ENCODE results near the gene GPR137B.

GPR137B gene

GRCh38 chr1:236120721-236121153 is 21.6 kb upstream of the GPR137B start:
- H4K5ac ChIP-seq (ENCODE audit: low read length): no peak overlapping the region
- no peaks in the 10 kb centered on the region for H3K36me3 ChIP-seq (ENCODE audit: control insufficient read depth, insufficient read depth, low read length)
- no peak for DNase-seq
- no peak overlapping the region for H3K4ac ChIP-seq (ENCODE audit: low read depth, low read length)
- H2BK120ac ChIP-seq (ENCODE audit: low read depth, low read length): no peak overlapping the region
- H3K4me3 ChIP-seq (ENCODE audit: low read length): no peak overlapping the region
- no peak overlapping the region for H2BK5ac ChIP-seq (ENCODE audit: low read length)
- H3K79me1 ChIP-seq (ENCODE audit: low read length): no peaks in the 10 kb centered on the region
- H3K56ac ChIP-seq (ENCODE audit: low read length): no peak overlapping the region
- no peak overlapping the region for H3K23ac ChIP-seq (ENCODE audit: low read length)
- H3K27me3 ChIP-seq (ENCODE audit: insufficient read depth, low read length, poor library complexity): no peaks in the 10 kb centered on the region
- no peak overlapping the region for H3K27ac ChIP-seq (ENCODE audit: low read depth, low read length)
- H4K8ac ChIP-seq (ENCODE audit: low read depth, low read length): no peak overlapping the region
- H2AK5ac ChIP-seq (ENCODE audit: low read length): no peak overlapping the region
- H3K4me1 ChIP-seq (ENCODE audit: control insufficient read depth, low read depth, low read length): no peaks in the 10 kb centered on the region
- H3K4me2 ChIP-seq (ENCODE audit: low read length): no peak overlapping the region
- no peaks in the 10 kb centered on the region for H3K79me2 ChIP-seq (ENCODE audit: control insufficient read depth, insufficient read depth, low read length)
- no peak overlapping the region for H2BK15ac ChIP-seq (replicated peaks; ENCODE audit: low read depth)
- H3K9ac ChIP-seq (ENCODE audit: low read length): no peak overlapping the region
- H3K18ac ChIP-seq (ENCODE audit: low read length): no peak overlapping the region
- WGBS (ENCODE audit: extremely low coverage, insufficient coverage, low lambda C conversion rate): no CpG with 5 or more reads among the region's 10 CpGs

GRCh38 chr1:236122176-236122575 is 20.2 kb upstream of the GPR137B start:
- Histone ChIP-seq H4K8ac (ENCODE audit: low read depth, low read length) (no peak overlapping the region), H2BK15ac (replicated peaks; ENCODE audit: low read depth) (no peak overlapping the region), H3K27ac (ENCODE audit: low read depth, low read length) (no peak overlapping the region), H3K56ac (ENCODE audit: low read length) (no peak overlapping the region), H3K4me1 (ENCODE audit: control insufficient read depth, low read depth, low read length) (no peaks in the 10 kb centered on the region), H3K79me1 (ENCODE audit: low read length) (no peaks in the 10 kb centered on the region), H3K79me2 (ENCODE audit: control insufficient read depth, insufficient read depth, low read length) (no peaks in the 10 kb centered on the region), H3K4me3 (ENCODE audit: low read length) (no peak overlapping the region), H2AK5ac (ENCODE audit: low read length) (no peak overlapping the region), H3K23ac (ENCODE audit: low read length) (no peak overlapping the region), H2BK5ac (ENCODE audit: low read length) (no peak overlapping the region), H3K4ac (ENCODE audit: low read depth, low read length) (no peak overlapping the region), H3K9ac (ENCODE audit: low read length) (no peak overlapping the region), H4K5ac (ENCODE audit: low read length) (no peak overlapping the region), H3K18ac (ENCODE audit: low read length) (no peak overlapping the region), H2BK120ac (ENCODE audit: low read depth, low read length) (no peak overlapping the region), H3K27me3 (ENCODE audit: insufficient read depth, low read length, poor library complexity) (no peaks in the 10 kb centered on the region), H3K36me3 (ENCODE audit: control insufficient read depth, insufficient read depth, low read length) (no peaks in the 10 kb centered on the region), H3K4me2 (ENCODE audit: low read length) (no peak overlapping the region)
- no peak for DNase-seq
- WGBS (ENCODE audit: extremely low coverage, insufficient coverage, low lambda C conversion rate): no CpG with 5 or more reads among the region's 7 CpGs

GRCh38 chr1:236123563-236123962 is 18.8 kb upstream of the GPR137B start:
- H3K23ac ChIP-seq (ENCODE audit: low read length): no peak overlapping the region
- H3K18ac ChIP-seq (ENCODE audit: low read length): no peak overlapping the region
- no peak overlapping the region for H4K5ac ChIP-seq (ENCODE audit: low read length)
- H3K27me3 ChIP-seq (ENCODE audit: insufficient read depth, low read length, poor library complexity): no peaks in the 10 kb centered on the region
- H3K36me3 ChIP-seq (ENCODE audit: control insufficient read depth, insufficient read depth, low read length): no peaks in the 10 kb centered on the region
- no peak overlapping the region for H3K4ac ChIP-seq (ENCODE audit: low read depth, low read length)
- no peaks in the 10 kb centered on the region for H3K79me1 ChIP-seq (ENCODE audit: low read length)
- H3K4me2 ChIP-seq (ENCODE audit: low read length): no peak overlapping the region
- no peak overlapping the region for H4K8ac ChIP-seq (ENCODE audit: low read depth, low read length)
- no peak overlapping the region for H2BK5ac ChIP-seq (ENCODE audit: low read length)
- H2BK120ac ChIP-seq (ENCODE audit: low read depth, low read length): no peak overlapping the region
- no peak overlapping the region for H3K56ac ChIP-seq (ENCODE audit: low read length)
- WGBS (ENCODE audit: extremely low coverage, insufficient coverage, low lambda C conversion rate): no CpG with 5 or more reads among the region's 6 CpGs
- H3K4me3 ChIP-seq (ENCODE audit: low read length): no peak overlapping the region
- no peak overlapping the region for H2BK15ac ChIP-seq (replicated peaks; ENCODE audit: low read depth)
- no peaks in the 10 kb centered on the region for H3K79me2 ChIP-seq (ENCODE audit: control insufficient read depth, insufficient read depth, low read length)
- H3K4me1 ChIP-seq (ENCODE audit: control insufficient read depth, low read depth, low read length): no peaks in the 10 kb centered on the region
- H3K27ac ChIP-seq (ENCODE audit: low read depth, low read length): no peak overlapping the region
- no peak overlapping the region for H2AK5ac ChIP-seq (ENCODE audit: low read length)
- no peak overlapping the region for H3K9ac ChIP-seq (ENCODE audit: low read length)
- no peak for DNase-seq

- no peak overlapping the region for H3K56ac ChIP-seq (ENCODE audit: low read length)
- no peaks in the 10 kb centered on the region for H3K36me3 ChIP-seq (ENCODE audit: control insufficient read depth, insufficient read depth, low read length)
- peak; percentile 42 for DNase-seq
- no peak overlapping the region for H3K4ac ChIP-seq (ENCODE audit: low read depth, low read length)
- H3K4me2 ChIP-seq (ENCODE audit: low read length): no peak overlapping the region
- no peak overlapping the region for H2BK5ac ChIP-seq (ENCODE audit: low read length)
- H3K18ac ChIP-seq (ENCODE audit: low read length): no peak overlapping the region
- H2BK120ac ChIP-seq (ENCODE audit: low read depth, low read length): no peak overlapping the region
- no peak overlapping the region for H4K5ac ChIP-seq (ENCODE audit: low read length)
- H3K23ac ChIP-seq (ENCODE audit: low read length): no peak overlapping the region
- H3K9ac ChIP-seq (ENCODE audit: low read length): no peak overlapping the region
- no peaks in the 10 kb centered on the region for H3K79me1 ChIP-seq (ENCODE audit: low read length)
- H3K79me2 ChIP-seq (ENCODE audit: control insufficient read depth, insufficient read depth, low read length): no peaks in the 10 kb centered on the region
- no peak overlapping the region for H2AK5ac ChIP-seq (ENCODE audit: low read length)
- no peak overlapping the region for H3K27ac ChIP-seq (ENCODE audit: low read depth, low read length)
- no peak overlapping the region for H3K4me3 ChIP-seq (ENCODE audit: low read length)
- H4K8ac ChIP-seq (ENCODE audit: low read depth, low read length): no peak overlapping the region
- H3K4me1 ChIP-seq (ENCODE audit: control insufficient read depth, low read depth, low read length): no peaks in the 10 kb centered on the region
- WGBS (ENCODE audit: extremely low coverage, insufficient coverage, low lambda C conversion rate): no CpG with 5 or more reads among the region's 2 CpGs
- H2BK15ac ChIP-seq (replicated peaks; ENCODE audit: low read depth): no peak overlapping the region
- no peaks in the 10 kb centered on the region for H3K27me3 ChIP-seq (ENCODE audit: insufficient read depth, low read length, poor library complexity)
Measured at GRCh38 chr1:236124965-236125364, 17.4 kb upstream of the GPR137B start.

- no CpG with 5 or more reads among the region's 8 CpGs for WGBS (ENCODE audit: extremely low coverage, insufficient coverage, low lambda C conversion rate)
- H3K18ac ChIP-seq (ENCODE audit: low read length): no peak overlapping the region
- no peaks in the 10 kb centered on the region for H3K4me1 ChIP-seq (ENCODE audit: control insufficient read depth, low read depth, low read length)
- no peak overlapping the region for H3K4me3 ChIP-seq (ENCODE audit: low read length)
- H3K23ac ChIP-seq (ENCODE audit: low read length): no peak overlapping the region
- no peak overlapping the region for H2BK15ac ChIP-seq (replicated peaks; ENCODE audit: low read depth)
- H3K4me2 ChIP-seq (ENCODE audit: low read length): no peak overlapping the region
- H3K56ac ChIP-seq (ENCODE audit: low read length): no peak overlapping the region
- DNase-seq: no peak
- no peak overlapping the region for H3K27ac ChIP-seq (ENCODE audit: low read depth, low read length)
- no peaks in the 10 kb centered on the region for H3K79me2 ChIP-seq (ENCODE audit: control insufficient read depth, insufficient read depth, low read length)
- H3K36me3 ChIP-seq (ENCODE audit: control insufficient read depth, insufficient read depth, low read length): no peaks in the 10 kb centered on the region
- no peak overlapping the region for H2BK5ac ChIP-seq (ENCODE audit: low read length)
- no peak overlapping the region for H3K4ac ChIP-seq (ENCODE audit: low read depth, low read length)
- H4K5ac ChIP-seq (ENCODE audit: low read length): no peak overlapping the region
- H3K79me1 ChIP-seq (ENCODE audit: low read length): no peaks in the 10 kb centered on the region
- H2AK5ac ChIP-seq (ENCODE audit: low read length): no peak overlapping the region
- no peaks in the 10 kb centered on the region for H3K27me3 ChIP-seq (ENCODE audit: insufficient read depth, low read length, poor library complexity)
- no peak overlapping the region for H4K8ac ChIP-seq (ENCODE audit: low read depth, low read length)
- no peak overlapping the region for H3K9ac ChIP-seq (ENCODE audit: low read length)
- H2BK120ac ChIP-seq (ENCODE audit: low read depth, low read length): no peak overlapping the region
Measured at GRCh38 chr1:236127045-236127444, 15.3 kb upstream of the GPR137B start.

GRCh38 chr1:236128646-236129178 is 13.6 kb upstream of the GPR137B start:
- Histone ChIP-seq H4K5ac (ENCODE audit: low read length) (no peak overlapping the region), H2BK120ac (ENCODE audit: low read depth, low read length) (no peak overlapping the region), H3K18ac (ENCODE audit: low read length) (no peak overlapping the region), H3K23ac (ENCODE audit: low read length) (no peak overlapping the region), H3K4me2 (ENCODE audit: low read length) (no peak overlapping the region), H4K8ac (ENCODE audit: low read depth, low read length) (no peak overlapping the region), H3K4me3 (ENCODE audit: low read length) (no peak overlapping the region), H2BK5ac (ENCODE audit: low read length) (no peak overlapping the region), H3K79me2 (ENCODE audit: control insufficient read depth, insufficient read depth, low read length) (no peaks in the 10 kb centered on the region), H3K27me3 (ENCODE audit: insufficient read depth, low read length, poor library complexity) (no peaks in the 10 kb centered on the region), H2BK15ac (replicated peaks; ENCODE audit: low read depth) (no peak overlapping the region), H2AK5ac (ENCODE audit: low read length) (no peak overlapping the region), H3K79me1 (ENCODE audit: low read length) (no peaks in the 10 kb centered on the region), H3K56ac (ENCODE audit: low read length) (no peak overlapping the region), H3K9ac (ENCODE audit: low read length) (no peak overlapping the region), H3K4ac (ENCODE audit: low read depth, low read length) (no peak overlapping the region), H3K27ac (ENCODE audit: low read depth, low read length) (no peak overlapping the region), H3K4me1 (ENCODE audit: control insufficient read depth, low read depth, low read length) (no peaks in the 10 kb centered on the region), H3K36me3 (ENCODE audit: control insufficient read depth, insufficient read depth, low read length) (no peaks in the 10 kb centered on the region)
- DNase-seq: no peak
- no CpG with 5 or more reads among the region's 10 CpGs for WGBS (ENCODE audit: extremely low coverage, insufficient coverage, low lambda C conversion rate)

All from mesendoderm (in vitro differentiated cells).